HG03521 (cell line): ENCODE data around the gene FBLN2.
"Not testable (repeated sequence)": the region's sequence is repeated elsewhere in the genome, so short reads cannot be mapped to it uniquely, and the experiment has no call there.

Experiments
- ATAC-seq: cut with Tn5 transposase; IDR thresholded peaks from one replicate; pipeline ENCODE4 v1.9.1; 2021; ENCODE audit warnings: mild to moderate bottlenecking, moderate library complexity; ENCODE audit not compliant: unreplicated experiment

The FBLN2 gene

GRCh38 chr3:13545952-13546454 is 2.9 kb upstream of the FBLN2 start:
- ATAC-seq: no peak

GRCh38 chr3:13546667-13547171 is 2.2 kb upstream of the FBLN2 start:
- ATAC-seq: no peak

- no peak for ATAC-seq
Observed at GRCh38 chr3:13547591-13548371, 1.1 kb upstream of the FBLN2 start.

- no peak for ATAC-seq
Observed at GRCh38 chr3:13549623-13550422, 898 bp downstream of the FBLN2 start.

GRCh38 chr3:13550423-13550690 is 1.4 kb downstream of the FBLN2 start:
- ATAC-seq: no peak

- ATAC-seq: no peak
Observed at GRCh38 chr3:13550791-13551360, 2.0 kb downstream of the FBLN2 start.

GRCh38 chr3:13552857-13553652 is 4.1 kb downstream of the FBLN2 start:
- no peak for ATAC-seq

GRCh38 chr3:13553686-13554085 is 4.8 kb downstream of the FBLN2 start:
- no peak for ATAC-seq

- no peak for ATAC-seq
Observed at GRCh38 chr3:13555753-13556152, 6.8 kb downstream of the FBLN2 start.

GRCh38 chr3:13556207-13556606 is 7.3 kb downstream of the FBLN2 start:
- no peak for ATAC-seq

- ATAC-seq: no peak
Observed at GRCh38 chr3:13556917-13557316, 8.0 kb downstream of the FBLN2 start.

GRCh38 chr3:13557417-13557816 is 8.5 kb downstream of the FBLN2 start:
- ATAC-seq: no peak

- ATAC-seq: no peak
Observed at GRCh38 chr3:13557926-13558325, 9.0 kb downstream of the FBLN2 start.

GRCh38 chr3:13558651-13559050 is 9.7 kb downstream of the FBLN2 start:
- ATAC-seq: no peak

- no peak for ATAC-seq
Observed at GRCh38 chr3:13559764-13560525, 11.0 kb downstream of the FBLN2 start.

- no peak for ATAC-seq
Observed at GRCh38 chr3:13561376-13561775, 12.5 kb downstream of the FBLN2 start.

- no peak for ATAC-seq
Observed at GRCh38 chr3:13561967-13562366, 13.0 kb downstream of the FBLN2 start.

- ATAC-seq: not testable (repeated sequence)
Observed at GRCh38 chr3:13562421-13562820, 13.5 kb downstream of the FBLN2 start.

GRCh38 chr3:13563321-13563720 is 14.4 kb downstream of the FBLN2 start:
- no peak for ATAC-seq

GRCh38 chr3:13563911-13564310 is 15.0 kb downstream of the FBLN2 start:
- no peak for ATAC-seq
